Astrocyte (in vitro differentiated cells and primary cell): ENCODE results near the gene THRA.

Experiments used
- EZH2 ChIP-seq: IDR thresholded peaks from 2 replicates; pipeline ENCODE4 v1.6.1; 2012; ENCODE audit warnings: mild to moderate bottlenecking, low read length, inconsistent platforms; ENCODE audit not compliant: insufficient read depth
- TF ChIP-seq, protein P1 (sequence below): IDR thresholded peaks from 2 replicates; pipeline ENCODE4 v1.5.1; 2011; ENCODE audit warnings: low read depth, mild to moderate bottlenecking, inconsistent platforms, low read length, moderate library complexity; ENCODE audit not compliant: insufficient read depth

DNA sequence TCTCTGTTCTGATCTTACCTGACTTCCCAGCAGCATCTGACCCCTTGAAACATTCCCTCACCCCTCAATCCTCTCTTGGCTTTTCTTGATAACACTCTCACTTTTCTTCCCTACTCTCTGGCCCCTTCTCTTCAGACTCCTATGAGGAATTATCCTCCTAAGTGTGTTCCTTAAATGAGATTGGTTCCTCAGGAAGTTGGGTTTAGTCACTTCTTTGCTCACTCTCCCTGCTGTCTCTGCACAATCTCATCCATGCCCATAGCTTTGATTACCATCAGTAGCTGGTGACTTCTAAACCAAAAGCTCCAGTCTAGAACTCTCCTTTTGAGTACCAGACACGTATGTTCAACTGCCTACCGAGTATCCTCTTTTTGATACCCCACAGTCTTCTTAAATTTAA lies 21.6 kb upstream of the THRA start:
- TF ChIP-seq, protein P1, sequence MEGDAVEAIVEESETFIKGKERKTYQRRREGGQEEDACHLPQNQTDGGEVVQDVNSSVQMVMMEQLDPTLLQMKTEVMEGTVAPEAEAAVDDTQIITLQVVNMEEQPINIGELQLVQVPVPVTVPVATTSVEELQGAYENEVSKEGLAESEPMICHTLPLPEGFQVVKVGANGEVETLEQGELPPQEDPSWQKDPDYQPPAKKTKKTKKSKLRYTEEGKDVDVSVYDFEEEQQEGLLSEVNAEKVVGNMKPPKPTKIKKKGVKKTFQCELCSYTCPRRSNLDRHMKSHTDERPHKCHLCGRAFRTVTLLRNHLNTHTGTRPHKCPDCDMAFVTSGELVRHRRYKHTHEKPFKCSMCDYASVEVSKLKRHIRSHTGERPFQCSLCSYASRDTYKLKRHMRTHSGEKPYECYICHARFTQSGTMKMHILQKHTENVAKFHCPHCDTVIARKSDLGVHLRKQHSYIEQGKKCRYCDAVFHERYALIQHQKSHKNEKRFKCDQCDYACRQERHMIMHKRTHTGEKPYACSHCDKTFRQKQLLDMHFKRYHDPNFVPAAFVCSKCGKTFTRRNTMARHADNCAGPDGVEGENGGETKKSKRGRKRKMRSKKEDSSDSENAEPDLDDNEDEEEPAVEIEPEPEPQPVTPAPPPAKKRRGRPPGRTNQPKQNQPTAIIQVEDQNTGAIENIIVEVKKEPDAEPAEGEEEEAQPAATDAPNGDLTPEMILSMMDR: no peak
- no peak for TF ChIP-seq EZH2
